HEK293 (cell line): ENCODE measurements around the gene PODXL2.

Source experiments
- CTCF ChIA-PET: fragments of 350-600 bp; formaldehyde crosslinking; extraction: SDS; loops from one replicate; lab custom pipeline; 2021; ENCODE audit warnings: antibody characterized with exemption; lab: Yijun Ruan, JAX
- POLR2A ChIA-PET: fragments of 300-600 bp; formaldehyde crosslinking; extraction: SDS; loops from one replicate; lab custom pipeline; 2020; ENCODE audit warnings: antibody characterized with exemption, inconsistent platforms; lab: Yijun Ruan, JAX
- H3K27ac ChIP-seq: fragments of 200-500 bp; sonication (Bioruptor generic); 2 replicates; pipeline ENCODE4 v1.5.1; 2014; ENCODE audit warnings: low read depth, low read length, control low read depth, inconsistent platforms; ENCODE audit errors: extremely low read depth
- H3K36me3 ChIP-seq, 2 experiments: fragments of 200-500 bp in 1 of 2; sonication (Bioruptor generic) in 1 of 2; 1 replicate in 1 of 2; 2 replicates in 1 of 2; pipeline ENCODE4 v1.5.1; 2014 to 2017; ENCODE audit warnings: inconsistent platforms in 2 of 2, low read length in 2 of 2; ENCODE audit not compliant: control insufficient read depth in 2 of 2, insufficient read depth in 1 of 2
- H3K4me1 ChIP-seq: fragments of 200-500 bp; sonication (Bioruptor generic); 2 replicates; pipeline ENCODE4 v1.5.1; 2014; ENCODE audit warnings: mild to moderate bottlenecking, low read length, inconsistent platforms; ENCODE audit not compliant: control insufficient read depth, insufficient read depth
- H3K4me3 ChIP-seq: 2 replicates; pipeline ENCODE4 v1.5.1; 2011; ENCODE audit warnings: low read depth, mild to moderate bottlenecking, control low read depth, low read length, moderate library complexity
- H3K9me3 ChIP-seq: fragments of 200-500 bp; sonication (Bioruptor generic); 2 replicates; pipeline ENCODE4 v1.5.1; 2014; ENCODE audit warnings: low read depth, low read length, inconsistent platforms; ENCODE audit not compliant: control insufficient read depth, insufficient read depth
- GFI1B ChIP-seq: fragments of 450-650 bp; formaldehyde crosslinking; IDR thresholded peaks from 2 replicates; pipeline ENCODE4 v1.5.1; 2016; ENCODE audit warnings: missing biosample characterization, missing genetic modification characterization
- KLF7 ChIP-seq: fragments of 450-650 bp; formaldehyde crosslinking; IDR thresholded peaks from 2 replicates; pipeline ENCODE4 v1.5.1; 2016; ENCODE audit warnings: missing biosample characterization, missing genetic modification characterization, borderline replicate concordance
- MZF1 ChIP-seq: fragments of 450-650 bp; formaldehyde crosslinking; IDR thresholded peaks from 2 replicates; pipeline ENCODE4 v1.5.1; 2017; ENCODE audit warnings: missing biosample characterization, missing genetic modification characterization, borderline replicate concordance
- SETDB1 ChIP-seq: IDR thresholded peaks from one replicate; pipeline ENCODE4 v1.6.1; 2017; ENCODE audit warnings: mild to moderate bottlenecking, low read length, moderate library complexity, mixed read lengths; ENCODE audit not compliant: insufficient read length
- YY2 ChIP-seq: fragments of 450-650 bp; formaldehyde crosslinking; IDR thresholded peaks from 2 replicates; pipeline ENCODE4 v1.5.1; 2016; ENCODE audit warnings: missing biosample characterization, missing genetic modification characterization
- ZBTB1 ChIP-seq: fragments of 450-650 bp; formaldehyde crosslinking; IDR thresholded peaks from 2 replicates; pipeline ENCODE4 v1.5.1; 2016; ENCODE audit warnings: missing biosample characterization, missing genetic modification characterization
- ZFP69B ChIP-seq: fragments of 450-650 bp; formaldehyde crosslinking; IDR thresholded peaks from 2 replicates; pipeline ENCODE4 v1.5.1; 2016; ENCODE audit warnings: missing biosample characterization, missing genetic modification characterization
- ZIC2 ChIP-seq: fragments of 450-650 bp; formaldehyde crosslinking; IDR thresholded peaks from 2 replicates; pipeline ENCODE4 v1.5.1; 2016; ENCODE audit warnings: missing biosample characterization, missing genetic modification characterization
- ZNF10 ChIP-seq: fragments of 450-650 bp; formaldehyde crosslinking; IDR thresholded peaks from 2 replicates; pipeline ENCODE4 v1.5.1; 2017; ENCODE audit warnings: missing biosample characterization, missing genetic modification characterization
- ZNF133 ChIP-seq: fragments of 450-650 bp; formaldehyde crosslinking; IDR thresholded peaks from 2 replicates; pipeline ENCODE4 v1.5.1; 2016; ENCODE audit warnings: missing biosample characterization, missing genetic modification characterization
- ZNF221 ChIP-seq: fragments of 450-650 bp; formaldehyde crosslinking; IDR thresholded peaks from 2 replicates; pipeline ENCODE4 v1.5.1; 2017; ENCODE audit warnings: missing biosample characterization, missing genetic modification characterization, borderline replicate concordance
- ZNF302 ChIP-seq: fragments of 450-650 bp; formaldehyde crosslinking; IDR thresholded peaks from 2 replicates; pipeline ENCODE4 v1.5.1; 2016; ENCODE audit warnings: missing biosample characterization, missing genetic modification characterization, low read depth
- ZNF311 ChIP-seq: fragments of 450-650 bp; formaldehyde crosslinking; IDR thresholded peaks from 2 replicates; pipeline ENCODE4 v1.5.1; 2017; ENCODE audit warnings: missing biosample characterization, missing genetic modification characterization, borderline replicate concordance
- ZNF341 ChIP-seq: fragments of 450-650 bp; formaldehyde crosslinking; IDR thresholded peaks from 2 replicates; pipeline ENCODE4; 2016; ENCODE audit warnings: low read depth, missing biosample characterization, missing genetic modification characterization
- ZNF530 ChIP-seq: fragments of 450-650 bp; formaldehyde crosslinking; IDR thresholded peaks from 2 replicates; pipeline ENCODE4 v1.5.1; 2016; ENCODE audit warnings: low read depth, missing biosample characterization, missing genetic modification characterization
- ZNF544 ChIP-seq: fragments of 450-650 bp; formaldehyde crosslinking; IDR thresholded peaks from 2 replicates; pipeline ENCODE4 v1.5.0; 2017; ENCODE audit warnings: missing biosample characterization, missing genetic modification characterization
- ZNF571 ChIP-seq: fragments of 450-650 bp; formaldehyde crosslinking; IDR thresholded peaks from 2 replicates; pipeline ENCODE4 v1.5.0; 2017; ENCODE audit warnings: missing biosample characterization, missing genetic modification characterization
- ZNF610 ChIP-seq: fragments of 450-650 bp; formaldehyde crosslinking; IDR thresholded peaks from 2 replicates; pipeline ENCODE4 v1.5.1; 2016; ENCODE audit warnings: missing biosample characterization, missing genetic modification characterization, borderline replicate concordance
- TF ChIP-seq, protein P1 (sequence below): fragments of 450-650 bp; formaldehyde crosslinking; IDR thresholded peaks from 2 replicates; pipeline ENCODE4 v1.5.1; 2016; ENCODE audit warnings: missing biosample characterization, missing genetic modification characterization
- TF ChIP-seq, protein P2 (sequence below): fragments of 450-650 bp; IDR thresholded peaks from 2 replicates; pipeline ENCODE4 v1.5.1; 2018; ENCODE audit warnings: missing biosample characterization, missing genetic modification characterization
- TF ChIP-seq, protein P3 (sequence below): fragments of 450-650 bp; IDR thresholded peaks from 2 replicates; pipeline ENCODE4 v1.5.1; 2018; ENCODE audit warnings: missing biosample characterization, mild to moderate bottlenecking, missing genetic modification characterization

Gene PODXL2

DNA sequence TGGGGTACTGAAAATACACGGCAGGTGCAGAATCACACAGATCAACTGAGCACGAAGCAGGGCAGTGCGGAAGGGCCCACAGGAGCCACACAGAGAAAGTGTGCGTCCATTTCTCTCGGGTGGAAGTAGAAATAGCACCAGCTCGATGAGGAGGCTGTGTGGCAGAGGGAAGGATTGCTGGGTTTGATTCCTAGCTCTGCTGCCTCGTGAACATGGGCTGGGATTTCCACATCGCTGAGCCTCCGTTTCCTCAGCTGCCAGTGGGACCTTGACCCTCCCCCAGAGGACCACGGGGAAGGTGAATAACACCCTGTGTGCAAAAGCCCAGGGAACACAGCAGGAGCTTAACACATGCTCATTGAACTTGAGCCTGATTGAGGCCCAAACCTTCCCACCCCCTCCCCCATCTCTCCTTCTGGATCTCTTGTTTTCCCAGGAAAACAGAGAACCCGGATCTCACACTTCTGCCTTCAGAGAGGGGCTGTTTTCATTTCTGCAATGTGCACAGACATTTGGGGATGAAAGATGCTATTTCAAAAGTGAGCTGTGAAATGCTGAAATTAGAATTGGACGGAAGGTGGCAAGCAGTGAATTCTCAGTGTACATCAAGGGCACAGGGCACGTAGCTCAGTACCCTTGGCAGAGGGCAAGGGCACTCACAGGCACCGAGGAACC, 82.2 kb downstream of the PODXL2 start:
- CTCF ChIA-PET: interaction anchor here (0.6 kb wide), 1 partner anchor 172 kb away, joined by 4 read pairs; no protein-coding TSS in a partner anchor
- Histone ChIP-seq H3K4me1 (no peaks in the 10 kb centered on the region), H3K9me3 (no peaks in the 10 kb centered on the region), H3K36me3 (no peaks in the 10 kb centered on the region), H3K27ac (no peak overlapping the region), H3K4me3 (no peak overlapping the region)
- POLR2A ChIA-PET: no interaction called here
- TF ChIP-seq MZF1 (tag by site-specific recombination) (no peak), ZNF221 (tag by site-specific recombination) (no peak), GFI1B (tag by site-specific recombination) (no peak)

DNA sequence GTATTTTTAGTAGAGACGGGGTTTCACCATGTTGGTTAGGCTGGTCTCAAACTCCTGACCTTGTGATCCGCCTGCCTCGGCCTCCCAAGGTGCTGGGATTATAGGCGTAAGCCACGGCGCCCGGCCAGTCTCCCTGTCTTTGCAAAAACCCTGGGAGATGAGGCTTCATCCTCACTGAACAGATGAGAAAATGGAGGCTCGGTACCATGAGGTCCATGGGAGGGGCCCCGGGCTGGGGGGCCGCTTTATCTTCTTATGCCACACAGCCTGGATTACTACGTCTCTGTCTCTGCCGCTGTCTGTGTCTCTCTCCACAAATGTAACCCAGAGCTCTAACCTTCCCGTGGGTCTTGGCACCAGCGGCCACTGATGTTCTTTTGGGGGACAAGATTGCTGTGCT, 82.9 kb downstream of the PODXL2 start:
- ChIA-PET POLR2A (no interaction called here), CTCF (no interaction called here)
- TF ChIP-seq ZNF571 (tag by site-specific recombination) (no peak), SETDB1 (no peak), ZNF302 (no peak)

DNA sequence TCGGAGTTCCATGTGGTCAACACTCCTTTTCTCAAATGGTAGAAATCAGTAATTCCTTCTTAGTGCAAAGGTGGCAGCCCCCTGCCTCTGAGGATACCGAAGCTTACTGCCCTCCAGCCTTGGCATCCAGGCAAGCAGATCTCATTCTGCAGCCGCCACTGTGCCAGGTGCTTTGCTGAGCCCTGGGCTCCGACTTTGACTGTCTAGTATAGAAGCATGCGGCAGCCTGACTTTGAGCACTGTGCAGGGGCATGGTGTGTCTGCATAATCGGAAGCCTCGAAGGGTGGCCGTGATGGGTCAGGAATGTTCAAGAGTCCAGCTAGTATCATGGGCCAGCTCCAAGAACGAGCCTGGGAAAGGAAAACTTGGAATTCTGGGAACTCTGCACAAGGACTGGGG, 83.5 kb downstream of the PODXL2 start:
- Histone ChIP-seq H3K27ac (no peak overlapping the region), H3K36me3 (no peaks in the 10 kb centered on the region), H3K9me3 (no peaks in the 10 kb centered on the region), H3K4me1 (no peaks in the 10 kb centered on the region), H3K4me3 (no peak overlapping the region)
- ChIA-PET CTCF (no interaction called here), POLR2A (no interaction called here)
- TF ChIP-seq YY2 (tag by site-specific recombination) (no peak), ZNF530 (no peak)
- TF ChIP-seq, protein P1, sequence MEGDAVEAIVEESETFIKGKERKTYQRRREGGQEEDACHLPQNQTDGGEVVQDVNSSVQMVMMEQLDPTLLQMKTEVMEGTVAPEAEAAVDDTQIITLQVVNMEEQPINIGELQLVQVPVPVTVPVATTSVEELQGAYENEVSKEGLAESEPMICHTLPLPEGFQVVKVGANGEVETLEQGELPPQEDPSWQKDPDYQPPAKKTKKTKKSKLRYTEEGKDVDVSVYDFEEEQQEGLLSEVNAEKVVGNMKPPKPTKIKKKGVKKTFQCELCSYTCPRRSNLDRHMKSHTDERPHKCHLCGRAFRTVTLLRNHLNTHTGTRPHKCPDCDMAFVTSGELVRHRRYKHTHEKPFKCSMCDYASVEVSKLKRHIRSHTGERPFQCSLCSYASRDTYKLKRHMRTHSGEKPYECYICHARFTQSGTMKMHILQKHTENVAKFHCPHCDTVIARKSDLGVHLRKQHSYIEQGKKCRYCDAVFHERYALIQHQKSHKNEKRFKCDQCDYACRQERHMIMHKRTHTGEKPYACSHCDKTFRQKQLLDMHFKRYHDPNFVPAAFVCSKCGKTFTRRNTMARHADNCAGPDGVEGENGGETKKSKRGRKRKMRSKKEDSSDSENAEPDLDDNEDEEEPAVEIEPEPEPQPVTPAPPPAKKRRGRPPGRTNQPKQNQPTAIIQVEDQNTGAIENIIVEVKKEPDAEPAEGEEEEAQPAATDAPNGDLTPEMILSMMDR (tag by site-specific recombination): no peak
- TF ChIP-seq, all 188 proteins: peak for 0

More for the DNA sequence above, 82.9 kb downstream of the PODXL2 start:
- H3K4me3 ChIP-seq: no peak overlapping the region
- no peaks in the 10 kb centered on the region for H3K9me3 ChIP-seq
- no peaks in the 10 kb centered on the region for H3K36me3 ChIP-seq
- no peaks in the 10 kb centered on the region for H3K4me1 ChIP-seq
- H3K27ac ChIP-seq: no peak overlapping the region

DNA sequence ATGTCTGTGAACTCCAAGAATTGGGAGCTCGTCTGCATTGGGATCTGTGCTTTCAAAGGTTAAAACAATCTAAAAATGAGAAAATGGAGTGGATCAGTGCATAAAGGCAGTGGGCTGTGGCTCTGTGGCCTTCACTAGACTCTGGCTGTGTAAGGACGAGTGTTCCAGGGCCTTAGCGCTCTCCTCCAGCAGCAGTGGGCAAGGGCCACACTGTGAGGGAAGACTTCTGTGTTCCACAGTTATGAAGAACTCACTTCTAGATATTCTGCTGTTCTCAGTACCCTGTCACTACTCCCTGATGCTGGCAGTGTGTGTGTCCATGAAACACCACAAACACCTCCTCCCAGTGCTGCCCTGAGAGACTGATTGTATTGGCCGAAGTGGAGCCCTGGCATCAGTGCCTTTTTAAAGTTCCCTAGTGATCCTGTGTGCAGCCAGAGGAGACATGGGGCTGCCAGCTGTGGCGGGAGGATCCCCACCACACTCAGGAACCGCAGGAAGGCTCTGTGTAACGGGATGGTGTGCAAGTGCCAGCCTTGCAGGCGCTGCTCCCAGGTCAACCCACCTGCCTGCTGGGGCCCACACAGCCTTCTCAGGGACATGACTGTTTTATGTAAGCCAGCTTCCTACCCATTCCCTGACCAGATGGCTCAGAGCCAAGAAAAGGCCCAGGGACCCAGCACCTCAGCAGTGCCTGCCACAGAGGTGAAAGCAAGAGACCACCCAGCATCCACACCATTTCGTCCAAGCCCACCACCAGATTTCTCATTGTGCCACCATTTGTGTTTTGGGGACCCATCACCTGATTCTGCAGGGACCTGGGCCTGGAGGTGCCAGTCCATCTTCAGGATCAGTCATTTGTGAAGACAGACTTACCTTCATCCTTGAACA, 84.1 kb downstream of the PODXL2 start:
- no peak overlapping the region for H3K4me3 ChIP-seq
- H3K36me3 ChIP-seq: no peaks in the 10 kb centered on the region
- no peaks in the 10 kb centered on the region for H3K4me1 ChIP-seq
- CTCF ChIA-PET: no interaction called here
- no peaks in the 10 kb centered on the region for H3K9me3 ChIP-seq
- POLR2A ChIA-PET: no interaction called here
- no peak overlapping the region for H3K27ac ChIP-seq
- TF ChIP-seq ZNF544 (no peak), ZNF133 (no peak), ZNF311 (no peak), ZNF341 (tag by site-specific recombination) (peak; percentile 64), ZBTB1 (tag by site-specific recombination) (no peak), KLF7 (tag by site-specific recombination) (no peak), ZFP69B (peak; percentile 62; the same call in 1 of the 2 replicates), ZIC2 (tag by site-specific recombination) (peak; percentile 28; the same call in 1 of the 2 replicates), ZNF610 (no peak), ZNF10 (no peak)
- TF ChIP-seq, protein P2, sequence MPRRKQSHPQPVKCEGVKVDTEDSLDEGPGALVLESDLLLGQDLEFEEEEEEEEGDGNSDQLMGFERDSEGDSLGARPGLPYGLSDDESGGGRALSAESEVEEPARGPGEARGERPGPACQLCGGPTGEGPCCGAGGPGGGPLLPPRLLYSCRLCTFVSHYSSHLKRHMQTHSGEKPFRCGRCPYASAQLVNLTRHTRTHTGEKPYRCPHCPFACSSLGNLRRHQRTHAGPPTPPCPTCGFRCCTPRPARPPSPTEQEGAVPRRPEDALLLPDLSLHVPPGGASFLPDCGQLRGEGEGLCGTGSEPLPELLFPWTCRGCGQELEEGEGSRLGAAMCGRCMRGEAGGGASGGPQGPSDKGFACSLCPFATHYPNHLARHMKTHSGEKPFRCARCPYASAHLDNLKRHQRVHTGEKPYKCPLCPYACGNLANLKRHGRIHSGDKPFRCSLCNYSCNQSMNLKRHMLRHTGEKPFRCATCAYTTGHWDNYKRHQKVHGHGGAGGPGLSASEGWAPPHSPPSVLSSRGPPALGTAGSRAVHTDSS (tag by site-specific recombination): no peak
- TF ChIP-seq, protein P3, sequence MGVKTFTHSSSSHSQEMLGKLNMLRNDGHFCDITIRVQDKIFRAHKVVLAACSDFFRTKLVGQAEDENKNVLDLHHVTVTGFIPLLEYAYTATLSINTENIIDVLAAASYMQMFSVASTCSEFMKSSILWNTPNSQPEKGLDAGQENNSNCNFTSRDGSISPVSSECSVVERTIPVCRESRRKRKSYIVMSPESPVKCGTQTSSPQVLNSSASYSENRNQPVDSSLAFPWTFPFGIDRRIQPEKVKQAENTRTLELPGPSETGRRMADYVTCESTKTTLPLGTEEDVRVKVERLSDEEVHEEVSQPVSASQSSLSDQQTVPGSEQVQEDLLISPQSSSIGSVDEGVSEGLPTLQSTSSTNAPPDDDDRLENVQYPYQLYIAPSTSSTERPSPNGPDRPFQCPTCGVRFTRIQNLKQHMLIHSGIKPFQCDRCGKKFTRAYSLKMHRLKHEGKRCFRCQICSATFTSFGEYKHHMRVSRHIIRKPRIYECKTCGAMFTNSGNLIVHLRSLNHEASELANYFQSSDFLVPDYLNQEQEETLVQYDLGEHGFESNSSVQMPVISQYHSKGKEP (tag by site-specific recombination): no peak
